Gastrocnemius medialis (tissue), 4 donors: ENCODE data around the gene IMPDH1. TPM values are rescaled to one million over a fixed set of nuclear protein-coding genes. Genes with fewer than 3 reads are reported as not detected.

Experiments
- ATAC-seq, 2 donors: fragments of 150-250 bp; one replicate each; pipeline ENCODE4 v1.9.1; 2016
- DNase-seq, 2 donors: peaks; one replicate each; pipeline ENCODE4 v3.0.0-alpha.2; 2019
- H3K27ac ChIP-seq, 4 donors: fragments of 200-600 bp; sonication (generic); 1 replicate in 1 of 4; 2 replicates in 3 of 4; pipeline ENCODE4 v1.5.1; 2016 to 2018; ENCODE audit warnings: mild to moderate bottlenecking in 2 of 4, moderate library complexity in 1 of 4
- H3K27me3 ChIP-seq, 3 donors: fragments of 200-600 bp; sonication (generic) in 2 of 3; 1 replicate in 1 of 3; 2 replicates in 2 of 3; pipeline versions ENCODE4 v1.5.1 to v1.6.0; 2016 to 2019; ENCODE audit warnings: mild to moderate bottlenecking in 1 of 3, moderate library complexity in 1 of 3
- H3K36me3 ChIP-seq, 2 donors: fragments of 200-600 bp; sonication (generic) in 1 of 2; one replicate each; pipeline ENCODE4 v1.5.1; 2017 to 2018
- H3K4me1 ChIP-seq, 2 donors: fragments of 200-600 bp; sonication (generic) in 1 of 2; one replicate each; pipeline ENCODE4 v1.5.1; 2016 to 2017; ENCODE audit warnings: mild to moderate bottlenecking in 2 of 2
- H3K4me3 ChIP-seq, 4 donors: fragments of 200-600 bp; sonication (generic) in 3 of 4; 1 replicate in 1 of 4; 2 replicates in 3 of 4; pipeline ENCODE4 v1.5.1; 2016 to 2019; ENCODE audit warnings: mild to moderate bottlenecking in 2 of 4
- H3K9me3 ChIP-seq, 3 donors: fragments of 200-600 bp; sonication (generic) in 2 of 3; 1 replicate in 1 of 3; 2 replicates in 2 of 3; pipeline ENCODE4 v1.5.1; 2016 to 2019
- CTCF ChIP-seq, 5 experiments: fragments of 450-650 bp in 3 of 5; fragments of 200-600 bp in 2 of 5; sonication (generic) in 2 of 5; IDR thresholded peaks in 4 of 5; conservative IDR thresholded peaks in 1 of 5; 1 replicate in 4 of 5; 2 replicates in 1 of 5; pipeline ENCODE4 v1.5.1; 2016 to 2019; ENCODE audit warnings: antibody characterized with exemption in 5 of 5, mild to moderate bottlenecking in 3 of 5, moderate library complexity in 3 of 5
- POLR2A ChIP-seq, 2 donors: fragments of 450-650 bp; IDR thresholded peaks; one replicate each; pipeline ENCODE4 v1.6.1; 2017; ENCODE audit warnings: antibody characterized with exemption in 2 of 2, mild to moderate bottlenecking in 2 of 2, moderate library complexity in 2 of 2
- in situ Hi-C, 4 donors: fragments of 200-750 bp; cut with MboI; loops; one replicate each; pipeline versions ENCODE4 v1.15.0 to v1.8.0; 2017; ENCODE audit warnings: low sequenced_read_pairs in 4 of 4
- intact Hi-C: fragments of 100-400 bp; cut with DNase I; formaldehyde crosslinking; loops from one replicate; pipeline ENCODE4 v1.15.1; 2023; ENCODE audit warnings: low total_unique reads
- total RNA-seq, 4 donors: library from RNA; depleted of rRNA; stranded (reverse); fragments of >200 nt; gene quantifications; one replicate each; pipeline versions ENCODE4 v1.1.0 to v1.2.3, GENCODE V29; 2016

The IMPDH1 gene
- total RNA-seq, 4 donors from 2014 or later, result 4.0 to 7.1 (median 4.9) TPM

GRCh38 chr7:128380483-128381106, 29.2 kb downstream of the IMPDH1 start:
- Histone ChIP-seq H3K4me3 (no peak overlapping the region), H3K27me3 (no peaks in the 10 kb centered on the region), H3K36me3 (no peaks in the 10 kb centered on the region), H3K27ac (peak overlapping the region in 2 of 4 donors; percentile 59 to 63), H3K4me1 (peaks cover 15 to 28% of the 10 kb centered on the region in 2 donors), H3K9me3 (no peaks in the 10 kb centered on the region)
- TF ChIP-seq POLR2A (IDR thresholded peaks at IDR 0.05), result no peak
- in situ Hi-C loops, result loop anchor here in 2 of 4 donors (5.0 kb wide), 1 partner anchor 33 kb away; no protein-coding TSS in a partner anchor
- intact Hi-C loops, result no loop called here
- ATAC-seq, result peak in 1 of 2 donors; percentile 25
- no peak for DNase-seq

GRCh38 chr7:128379900-128380479, 29.8 kb downstream of the IMPDH1 start:
- no peaks in the 10 kb centered on the region for H3K27me3 ChIP-seq

GRCh38 chr7:128378637-128379036, 31.1 kb downstream of the IMPDH1 start:
- DNase-seq (no peak), ATAC-seq (no peak)
- intact Hi-C loops (no loop called here), in situ Hi-C loops (no loop called here)
- peak overlapping the region in 2 of 4 donors; percentile 59 to 63 for H3K27ac ChIP-seq
- H3K4me1 ChIP-seq, result peaks cover 15 to 25% of the 10 kb centered on the region in 2 donors
- no peak overlapping the region for H3K4me3 ChIP-seq
- TF ChIP-seq POLR2A (IDR thresholded peaks at IDR 0.05), result no peak
- no peak for TF ChIP-seq CTCF (IDR thresholded peaks at IDR 0.05 in 4 of 5, conservative IDR thresholded peaks at IDR 0.05 in 1 of 5)
- no peaks in the 10 kb centered on the region for H3K27me3 ChIP-seq
- no peaks in the 10 kb centered on the region for H3K36me3 ChIP-seq
- no peaks in the 10 kb centered on the region for H3K9me3 ChIP-seq

More at GRCh38 chr7:128379900-128380479, 29.8 kb downstream of the IMPDH1 start:
- Histone ChIP-seq H3K27ac (peak overlapping the region in 3 of 4 donors; percentile 44 to 63 (median 59)), H3K36me3 (no peaks in the 10 kb centered on the region), H3K4me1 (peaks cover 15 to 28% of the 10 kb centered on the region in 2 donors), H3K4me3 (no peak overlapping the region), H3K9me3 (no peaks in the 10 kb centered on the region)
- intact Hi-C loops, result no loop called here
- in situ Hi-C loops, result loop anchor here in 2 of 4 donors (5.0 kb wide), 1 partner anchor 33 kb away; no protein-coding TSS in a partner anchor
- TF ChIP-seq POLR2A (IDR thresholded peaks at IDR 0.05) (no peak), CTCF (IDR thresholded peaks at IDR 0.05 in 4 of 5, conservative IDR thresholded peaks at IDR 0.05 in 1 of 5) (no peak)
- no peak for DNase-seq
- ATAC-seq, result peak; percentile 73 to 84

- Histone ChIP-seq H3K4me3 (no peak overlapping the region), H3K27me3 (no peaks in the 10 kb centered on the region), H3K27ac (no peak overlapping the region), H3K36me3 (no peaks in the 10 kb centered on the region), H3K4me1 (peaks cover 15 to 24% of the 10 kb centered on the region in 2 donors), H3K9me3 (no peaks in the 10 kb centered on the region)
- ATAC-seq (no peak), DNase-seq (no peak)
- TF ChIP-seq POLR2A (IDR thresholded peaks at IDR 0.05) (no peak), CTCF (IDR thresholded peaks at IDR 0.05 in 4 of 5, conservative IDR thresholded peaks at IDR 0.05 in 1 of 5) (no peak)
- in situ Hi-C loops, result no loop called here
- intact Hi-C loops, result no loop called here
Observed at GRCh38 chr7:128376077-128376476, 33.7 kb downstream of the IMPDH1 start.

GRCh38 chr7:128374041-128374440, 35.7 kb downstream of the IMPDH1 start:
- peaks cover under 1 to 4% of the 10 kb centered on the region in 2 donors for H3K4me1 ChIP-seq
- intact Hi-C loops, result no loop called here
- no peaks in the 10 kb centered on the region for H3K27me3 ChIP-seq
- in situ Hi-C loops, result no loop called here
- DNase-seq, result no peak
- no peaks in the 10 kb centered on the region for H3K9me3 ChIP-seq
- H3K36me3 ChIP-seq, result no peaks in the 10 kb centered on the region
- no peak overlapping the region for H3K27ac ChIP-seq
- H3K4me3 ChIP-seq, result no peak overlapping the region
- no peak for ATAC-seq
- TF ChIP-seq POLR2A (IDR thresholded peaks at IDR 0.05), result no peak
- TF ChIP-seq CTCF (IDR thresholded peaks at IDR 0.05 in 4 of 5, conservative IDR thresholded peaks at IDR 0.05 in 1 of 5), result no peak
